PFSK-1 (cell line): Measurements from ENCODE around the gene PRR22.

Experiments used
- FOXP2 ChIP-seq: optimal IDR thresholded peaks from 2 replicates; pipeline ENCODE3; 2011; ENCODE audit warnings: borderline replicate concordance, control low read depth, inconsistent platforms; ENCODE audit not compliant: insufficient read depth; ENCODE audit errors: extremely low read length, extremely low read depth
- POLR2AphosphoS5 ChIP-seq: IDR thresholded peaks from 2 replicates; pipeline ENCODE4 v1.6.1; 2012; ENCODE audit warnings: low read depth, mild to moderate bottlenecking, control low read depth, low read length, moderate library complexity
- SIN3A ChIP-seq: IDR thresholded peaks from 2 replicates; pipeline ENCODE4 v1.6.1; 2012; ENCODE audit warnings: mild to moderate bottlenecking, low read length, moderate library complexity, borderline replicate concordance; ENCODE audit not compliant: insufficient read depth
- TAF1 ChIP-seq: IDR thresholded peaks from 2 replicates; pipeline ENCODE4 v1.6.1; 2012; ENCODE audit warnings: low read length, control low read depth, borderline replicate concordance; ENCODE audit not compliant: insufficient read depth
- TF ChIP-seq, protein P1 (sequence below), 2 experiments: IDR thresholded peaks; 2 replicates each; pipeline versions ENCODE4 v1.6.1 to v1.8.0; 2011 to 2012; ENCODE audit warnings: low read depth in 2 of 2, low read length in 2 of 2, control low read depth in 1 of 2, inconsistent platforms in 1 of 2, mild to moderate bottlenecking in 1 of 2, moderate library complexity in 1 of 2; ENCODE audit not compliant: insufficient read depth in 1 of 2

The PRR22 gene

DNA sequence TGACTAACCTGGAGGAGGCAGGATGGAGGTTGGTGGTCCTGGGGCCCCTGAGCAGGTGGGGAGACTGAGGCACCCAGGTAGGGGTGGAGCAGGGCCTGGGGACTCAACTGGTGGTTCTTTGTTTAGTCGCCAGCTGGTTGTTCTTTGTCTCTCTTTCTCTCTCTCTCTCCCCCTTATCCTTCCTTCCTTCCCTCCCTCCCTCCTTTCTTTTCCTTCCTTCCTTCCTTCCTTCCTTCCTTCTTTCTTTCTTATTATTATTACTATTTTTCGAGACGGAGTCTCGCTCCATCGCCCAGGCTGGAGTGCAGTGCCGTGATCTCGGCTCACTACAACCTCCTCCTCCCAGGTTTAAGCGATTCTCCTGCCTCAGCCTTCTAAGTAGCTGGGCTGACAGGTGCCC, 13.7 kb upstream of the PRR22 start:
- no peak for TF ChIP-seq SIN3A
- TF ChIP-seq POLR2AphosphoS5 = no peak
- TF ChIP-seq, protein P1, sequence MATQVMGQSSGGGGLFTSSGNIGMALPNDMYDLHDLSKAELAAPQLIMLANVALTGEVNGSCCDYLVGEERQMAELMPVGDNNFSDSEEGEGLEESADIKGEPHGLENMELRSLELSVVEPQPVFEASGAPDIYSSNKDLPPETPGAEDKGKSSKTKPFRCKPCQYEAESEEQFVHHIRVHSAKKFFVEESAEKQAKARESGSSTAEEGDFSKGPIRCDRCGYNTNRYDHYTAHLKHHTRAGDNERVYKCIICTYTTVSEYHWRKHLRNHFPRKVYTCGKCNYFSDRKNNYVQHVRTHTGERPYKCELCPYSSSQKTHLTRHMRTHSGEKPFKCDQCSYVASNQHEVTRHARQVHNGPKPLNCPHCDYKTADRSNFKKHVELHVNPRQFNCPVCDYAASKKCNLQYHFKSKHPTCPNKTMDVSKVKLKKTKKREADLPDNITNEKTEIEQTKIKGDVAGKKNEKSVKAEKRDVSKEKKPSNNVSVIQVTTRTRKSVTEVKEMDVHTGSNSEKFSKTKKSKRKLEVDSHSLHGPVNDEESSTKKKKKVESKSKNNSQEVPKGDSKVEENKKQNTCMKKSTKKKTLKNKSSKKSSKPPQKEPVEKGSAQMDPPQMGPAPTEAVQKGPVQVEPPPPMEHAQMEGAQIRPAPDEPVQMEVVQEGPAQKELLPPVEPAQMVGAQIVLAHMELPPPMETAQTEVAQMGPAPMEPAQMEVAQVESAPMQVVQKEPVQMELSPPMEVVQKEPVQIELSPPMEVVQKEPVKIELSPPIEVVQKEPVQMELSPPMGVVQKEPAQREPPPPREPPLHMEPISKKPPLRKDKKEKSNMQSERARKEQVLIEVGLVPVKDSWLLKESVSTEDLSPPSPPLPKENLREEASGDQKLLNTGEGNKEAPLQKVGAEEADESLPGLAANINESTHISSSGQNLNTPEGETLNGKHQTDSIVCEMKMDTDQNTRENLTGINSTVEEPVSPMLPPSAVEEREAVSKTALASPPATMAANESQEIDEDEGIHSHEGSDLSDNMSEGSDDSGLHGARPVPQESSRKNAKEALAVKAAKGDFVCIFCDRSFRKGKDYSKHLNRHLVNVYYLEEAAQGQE (IDR thresholded peaks at IDR 0.05; ENCODE audit: insufficient read depth in 1 of 2, low read depth in 2 of 2, low read length in 2 of 2) = no peak
- no peak for TF ChIP-seq TAF1
- TF ChIP-seq FOXP2 = no peak

DNA sequence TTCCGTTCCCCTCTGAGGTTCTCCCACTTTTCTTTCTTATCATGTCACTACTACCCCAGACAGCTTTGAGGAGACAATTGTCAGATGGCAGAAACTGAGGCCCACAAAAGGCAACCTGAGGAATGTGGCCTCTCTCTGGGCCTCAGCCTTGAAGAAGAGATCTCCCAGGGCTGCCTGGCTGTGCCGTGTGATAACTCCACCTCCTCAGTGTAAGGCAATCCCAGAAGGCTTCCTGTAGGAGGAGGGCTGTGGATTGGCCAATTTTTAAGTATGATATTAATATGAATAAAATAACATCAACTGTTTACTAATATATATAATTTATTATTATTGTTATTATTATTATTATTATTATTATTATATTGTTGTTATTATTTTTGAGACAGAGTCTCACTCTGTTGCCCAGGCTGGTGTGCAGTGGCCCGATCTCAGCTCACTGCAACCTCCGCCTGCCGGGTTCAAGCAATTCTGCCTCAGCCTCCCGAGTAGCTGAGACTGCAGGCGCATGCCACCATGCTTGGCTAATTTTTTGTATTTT, 10.9 kb upstream of the PRR22 start:
- TF ChIP-seq POLR2AphosphoS5 = no peak
- no peak for TF ChIP-seq TAF1
- TF ChIP-seq FOXP2 = no peak
- TF ChIP-seq SIN3A = no peak
- TF ChIP-seq, protein P1 (IDR thresholded peaks at IDR 0.05; ENCODE audit: insufficient read depth in 1 of 2, low read depth in 2 of 2, low read length in 2 of 2) = no peak

DNA sequence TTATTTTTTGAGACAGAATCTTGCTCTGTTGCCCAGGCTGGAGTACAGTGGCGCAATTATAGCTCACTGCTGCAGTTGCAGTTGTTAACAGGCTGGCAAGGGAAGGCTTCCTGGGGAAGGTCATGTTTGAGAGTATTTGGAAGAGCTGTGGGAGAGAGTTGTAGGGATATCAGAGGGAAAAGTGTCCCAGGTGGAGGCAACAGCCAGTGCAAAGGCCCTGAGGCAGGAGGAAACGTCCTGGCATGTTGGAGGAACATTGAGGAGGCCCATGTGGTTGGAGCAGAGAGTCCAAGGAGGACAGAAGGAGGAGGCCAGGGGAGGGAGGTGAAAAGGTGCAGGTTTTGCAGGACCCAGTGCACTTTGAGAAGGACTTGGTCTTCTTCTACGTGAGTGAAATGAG, 8.6 kb upstream of the PRR22 start:
- TF ChIP-seq POLR2AphosphoS5 = no peak
- no peak for TF ChIP-seq FOXP2
- TF ChIP-seq TAF1 = no peak
- no peak for TF ChIP-seq SIN3A
- TF ChIP-seq, protein P1 (IDR thresholded peaks at IDR 0.05; ENCODE audit: insufficient read depth in 1 of 2, low read depth in 2 of 2, low read length in 2 of 2) = no peak

DNA sequence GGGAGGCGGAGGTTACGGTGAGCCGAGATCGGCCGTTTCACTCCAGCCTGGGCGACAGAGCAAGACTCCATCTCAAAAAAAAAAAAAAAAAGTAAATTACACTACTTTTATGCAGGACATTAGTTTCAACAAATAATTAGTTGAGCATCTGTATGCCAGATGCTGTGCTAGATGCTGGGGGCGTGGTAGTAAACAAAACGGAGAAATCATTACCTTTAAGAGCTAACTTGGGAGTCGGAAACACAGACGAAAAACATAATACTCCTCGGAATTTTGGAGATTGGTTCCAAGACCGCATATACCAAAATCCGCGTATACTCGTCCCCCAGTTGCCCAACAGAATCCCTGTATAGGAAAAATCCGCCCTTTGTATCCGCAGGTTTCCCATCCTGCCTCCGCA, 7.7 kb upstream of the PRR22 start:
- TF ChIP-seq SIN3A = no peak
- TF ChIP-seq POLR2AphosphoS5 = no peak
- TF ChIP-seq, protein P1 (IDR thresholded peaks at IDR 0.05; ENCODE audit: insufficient read depth in 1 of 2, low read depth in 2 of 2, low read length in 2 of 2) = no peak
- TF ChIP-seq TAF1 = no peak
- TF ChIP-seq FOXP2 = no peak
